Measurements from ENCODE around the gene CDS2.

Gene CDS2

DNA sequence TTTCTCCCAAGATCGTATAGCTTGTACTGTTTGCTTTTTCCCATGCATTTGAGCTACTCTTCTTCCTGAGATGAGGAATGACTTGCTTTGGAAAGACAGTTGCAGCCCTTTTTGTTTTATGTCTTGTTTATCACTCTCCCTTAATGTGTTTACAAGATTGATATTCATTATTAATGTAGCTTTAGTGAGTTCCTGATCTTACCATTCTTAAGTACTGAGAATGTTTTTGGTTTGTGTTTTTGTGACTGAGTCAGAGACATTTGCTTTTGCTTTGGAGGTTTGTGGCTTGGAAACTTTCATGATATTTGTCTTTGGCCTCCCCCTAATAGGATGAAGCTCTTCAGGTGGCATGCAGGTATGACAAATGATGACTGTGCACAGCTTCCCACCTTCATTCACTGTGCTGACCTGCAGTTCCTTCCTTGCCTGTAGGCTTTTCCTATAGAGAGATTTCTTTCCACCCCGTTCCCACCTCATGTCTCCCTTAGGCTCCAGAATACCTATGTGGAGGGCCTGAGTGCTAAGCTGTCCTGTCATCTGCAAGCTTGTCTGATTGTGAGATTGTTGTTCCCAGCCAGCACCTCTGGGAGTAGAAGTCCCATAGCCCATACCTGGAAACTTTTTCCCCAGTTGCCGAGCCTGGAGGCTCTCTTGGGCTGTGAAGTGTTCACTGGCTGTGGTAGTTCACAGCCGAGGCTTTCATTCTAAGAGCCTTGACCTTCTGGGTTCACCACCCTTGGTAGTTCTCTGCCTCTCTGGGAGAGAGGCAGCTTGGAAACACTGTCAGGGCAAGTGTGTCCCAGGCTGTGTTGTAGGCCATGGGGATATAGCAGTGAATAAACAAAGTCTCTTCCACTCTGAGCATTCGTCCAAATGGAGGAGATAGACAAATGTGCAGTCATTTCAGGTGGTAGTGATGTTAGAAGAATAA lies 27.1 kb downstream of the CDS2 start:
- DNase-seq = no peak

DNA sequence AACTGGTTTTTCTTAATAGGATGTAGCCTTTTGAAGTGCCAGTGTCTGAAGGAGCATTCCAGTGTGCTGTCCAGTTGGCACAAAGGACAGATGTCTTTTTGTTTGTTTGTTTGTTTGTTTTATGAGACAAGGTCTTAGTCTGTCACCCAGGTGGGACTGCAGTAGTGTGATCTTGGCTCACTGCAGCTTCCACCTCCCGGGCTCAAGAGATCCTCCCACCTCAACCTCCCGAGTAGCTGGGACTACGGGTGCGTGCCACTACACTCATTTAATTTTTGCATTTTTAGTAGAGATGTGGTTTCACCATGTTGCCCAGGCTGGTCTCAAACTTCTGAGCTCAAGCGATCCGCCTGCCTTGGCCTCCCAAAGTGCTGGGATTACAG lies 27.7 kb downstream of the CDS2 start:
- no peak for DNase-seq

DNA sequence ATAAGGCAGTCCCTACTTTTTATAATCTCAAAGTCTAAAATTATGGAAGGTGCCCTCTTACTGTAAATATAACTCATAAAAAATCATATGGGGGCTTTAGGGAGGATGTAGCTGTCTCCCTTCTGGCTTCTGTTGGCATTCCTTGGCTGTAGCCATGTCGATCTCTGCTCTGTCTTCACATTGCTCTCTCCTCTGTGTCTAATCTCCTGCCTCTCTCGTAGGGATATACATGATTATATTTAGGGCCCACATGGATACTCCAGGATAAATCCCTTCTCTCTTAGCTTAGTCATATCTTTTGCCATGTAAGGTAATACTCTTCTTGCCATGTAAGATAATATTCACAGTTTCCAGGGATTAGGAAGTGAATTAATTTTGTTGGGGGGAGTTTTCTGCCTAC lies 28.6 kb downstream of the CDS2 start:
- no peak for DNase-seq

DNA sequence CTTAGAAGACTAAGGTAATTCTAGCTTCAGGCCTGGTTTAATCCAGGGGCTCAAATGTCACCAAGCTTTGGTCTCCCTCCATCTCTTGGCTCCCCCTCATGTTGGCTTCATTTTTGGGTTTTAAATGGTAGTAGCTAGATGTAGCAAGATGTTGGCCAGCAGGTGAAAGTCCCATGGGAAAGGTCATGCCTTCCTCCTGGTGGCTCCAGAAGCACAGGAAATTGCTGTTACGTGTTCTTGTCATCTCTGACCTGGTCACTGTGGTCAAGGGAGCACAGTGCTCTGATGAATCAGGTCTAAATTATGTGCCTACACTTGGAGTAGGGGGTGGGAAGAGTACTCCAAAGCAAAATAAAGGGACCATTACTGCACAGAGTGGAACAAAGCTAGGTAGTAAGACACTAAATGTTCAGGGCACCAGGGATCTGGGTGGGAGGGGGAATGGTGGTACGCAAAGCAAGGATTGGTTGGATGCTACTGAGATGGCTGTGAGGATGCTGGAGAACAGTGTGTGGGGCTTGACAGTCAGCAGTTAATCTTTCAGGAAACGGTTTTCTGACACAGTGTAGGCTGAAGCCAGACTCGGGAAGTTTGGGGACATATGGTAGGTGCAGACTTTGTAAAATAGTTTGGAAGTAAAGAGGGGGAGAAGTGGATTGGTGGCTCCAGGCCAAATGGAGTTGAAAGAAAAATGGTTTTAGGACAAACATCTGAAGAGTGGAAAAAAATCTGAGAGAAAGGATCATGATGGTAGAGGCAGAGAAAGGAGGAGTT lies 30.1 kb downstream of the CDS2 start:
- no peak for DNase-seq

DNA sequence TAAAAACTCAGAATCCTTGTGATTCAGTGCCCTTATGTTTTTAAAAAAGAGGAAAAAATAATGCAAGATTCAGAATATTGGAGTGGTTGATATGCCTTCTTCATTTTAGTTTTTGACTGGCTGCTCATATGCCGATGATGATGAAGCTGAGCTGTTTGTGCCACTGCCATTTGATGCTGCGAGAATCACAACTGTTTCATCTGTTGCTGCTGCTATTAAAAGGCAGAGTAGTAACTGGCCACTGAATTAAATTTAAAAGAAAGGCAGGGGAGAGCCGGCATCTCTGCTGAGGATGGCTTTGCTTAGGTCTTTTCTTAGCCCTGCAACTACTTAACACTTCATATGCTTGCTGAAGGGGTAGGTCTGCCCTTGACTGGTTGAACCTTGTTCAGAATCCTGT lies 33.1 kb downstream of the CDS2 start:
- no peak for DNase-seq

DNA sequence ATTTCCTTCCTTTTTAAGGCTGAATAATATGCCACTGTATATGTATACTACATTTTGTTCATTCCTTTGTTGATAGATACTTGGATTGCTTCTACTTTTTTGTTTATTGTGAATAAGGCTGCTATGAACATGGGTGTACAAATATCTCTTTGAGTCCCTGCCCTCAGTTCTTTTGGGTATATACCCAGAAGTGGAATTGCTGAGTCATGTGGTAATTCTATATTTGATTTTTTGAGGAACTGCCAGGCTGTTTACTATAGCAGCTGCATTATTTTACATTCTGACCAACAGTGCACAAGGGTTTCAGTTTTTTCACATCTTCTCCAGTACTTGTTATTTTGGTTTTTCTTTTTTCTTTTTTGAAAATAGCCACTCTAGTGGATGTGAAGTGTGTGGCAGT lies 34.1 kb downstream of the CDS2 start:
- DNase-seq = no peak

DNA sequence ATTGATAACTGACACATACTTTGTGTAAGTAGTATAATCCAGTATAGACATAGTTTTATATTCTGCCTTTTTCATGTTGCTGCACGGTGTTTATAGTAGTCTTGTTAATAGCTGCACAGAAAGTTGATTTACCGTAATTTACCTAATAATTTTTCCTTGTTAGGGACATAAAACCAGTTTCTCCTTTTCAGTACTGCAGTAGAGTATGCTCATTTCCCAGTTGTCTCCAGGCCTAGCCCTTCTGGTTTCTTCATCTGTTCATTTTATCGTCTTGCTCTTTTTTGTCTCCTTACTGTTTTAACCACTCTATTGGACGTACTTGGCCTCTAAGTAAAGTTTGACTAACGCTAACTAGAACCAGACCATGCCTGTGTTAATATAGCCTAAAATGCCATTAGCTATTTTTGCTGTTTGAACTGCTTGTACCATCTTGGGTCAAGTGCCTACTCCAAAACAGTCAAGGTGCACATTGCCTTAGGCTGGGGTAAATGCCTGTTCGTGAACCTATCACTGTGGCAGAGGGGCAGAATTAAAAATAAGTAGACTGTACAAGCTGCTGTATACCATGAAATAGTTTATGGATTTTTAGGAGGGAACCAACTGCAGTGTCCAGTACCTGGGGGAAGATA lies 34.8 kb downstream of the CDS2 start:
- no peak for DNase-seq

DNA sequence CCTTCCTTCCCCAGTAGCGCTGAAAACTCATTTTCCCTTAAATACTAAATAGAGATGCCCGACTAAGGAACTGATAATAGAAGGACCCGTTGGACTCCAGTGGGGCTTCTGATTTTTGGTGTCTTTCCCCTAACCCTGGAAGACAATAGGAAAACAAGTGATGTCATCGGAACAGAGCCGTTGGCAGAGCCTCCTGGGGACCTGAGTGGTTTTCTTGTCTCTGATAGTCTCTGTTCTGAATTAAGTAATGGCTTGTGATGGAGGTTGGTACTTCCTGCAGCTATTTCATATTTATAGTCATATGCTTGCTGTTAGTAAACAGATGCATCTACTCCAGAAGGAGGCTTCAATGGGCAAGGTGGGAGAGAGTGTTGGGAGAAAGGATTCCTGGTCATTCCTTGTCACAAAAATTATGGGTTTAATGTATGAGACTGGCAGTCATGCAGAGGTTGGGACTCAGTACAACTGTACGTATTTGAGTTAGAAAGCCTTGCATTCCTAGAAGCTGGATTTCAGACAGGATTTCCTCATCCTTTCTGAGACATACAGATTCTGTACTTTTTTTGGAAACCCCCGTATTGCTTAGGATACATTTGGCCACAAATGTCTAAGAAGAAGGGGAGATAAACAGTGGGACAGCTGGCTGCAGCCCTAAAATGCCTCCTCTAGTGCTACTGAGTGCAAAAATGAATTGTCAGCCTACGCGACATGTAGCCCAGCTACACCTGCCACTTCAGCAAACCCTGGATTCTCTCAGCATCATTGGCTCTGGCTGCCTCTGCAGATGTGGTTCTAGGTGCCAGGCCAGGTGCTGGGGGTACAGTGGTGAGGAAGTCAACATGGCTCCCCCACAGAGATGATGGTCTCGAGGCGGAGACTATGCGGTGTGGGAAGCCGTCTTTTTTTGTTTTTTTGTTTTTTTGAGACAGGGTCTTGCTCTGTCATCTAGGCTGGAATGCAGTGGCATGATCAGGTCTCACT lies 38.1 kb downstream of the CDS2 start:
- DNase-seq = no peak

DNA sequence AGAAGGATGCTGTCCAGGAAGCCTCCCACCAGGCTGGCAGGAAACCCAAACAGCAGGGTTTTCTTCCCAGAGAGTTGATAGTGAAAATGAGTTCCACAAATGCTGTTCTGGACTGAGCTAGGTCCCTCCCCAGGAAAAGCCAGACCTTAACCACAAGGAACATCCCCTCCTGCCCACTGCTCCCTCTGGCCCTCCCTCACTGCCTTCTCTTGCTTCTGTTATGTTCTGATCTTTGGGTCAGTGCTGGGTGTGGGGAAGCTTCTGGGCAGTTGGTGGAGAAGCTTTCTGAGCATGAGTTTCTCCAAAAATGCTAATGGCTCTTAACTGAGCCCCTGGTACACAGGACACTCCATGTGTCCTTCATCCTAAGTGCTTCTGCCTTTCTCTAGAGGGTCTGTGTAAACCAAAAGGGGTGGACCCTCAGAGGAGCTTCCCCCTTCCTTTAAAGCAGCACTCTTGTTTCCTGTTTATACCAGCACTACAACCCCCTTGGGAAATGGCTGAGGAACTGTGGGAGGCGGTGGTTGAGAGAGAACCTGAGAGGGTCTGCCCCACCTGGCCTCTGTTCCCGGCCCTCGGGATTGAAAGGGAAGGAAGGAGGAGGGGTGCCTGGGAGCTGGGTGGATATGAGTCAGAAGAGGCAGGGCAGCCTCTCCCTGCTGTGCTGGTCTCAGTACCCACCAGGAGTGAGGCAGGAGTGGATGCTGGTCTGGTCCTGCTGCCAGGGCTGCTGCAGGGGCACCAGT lies 42.0 kb downstream of the CDS2 start:
- no peak for DNase-seq

DNA sequence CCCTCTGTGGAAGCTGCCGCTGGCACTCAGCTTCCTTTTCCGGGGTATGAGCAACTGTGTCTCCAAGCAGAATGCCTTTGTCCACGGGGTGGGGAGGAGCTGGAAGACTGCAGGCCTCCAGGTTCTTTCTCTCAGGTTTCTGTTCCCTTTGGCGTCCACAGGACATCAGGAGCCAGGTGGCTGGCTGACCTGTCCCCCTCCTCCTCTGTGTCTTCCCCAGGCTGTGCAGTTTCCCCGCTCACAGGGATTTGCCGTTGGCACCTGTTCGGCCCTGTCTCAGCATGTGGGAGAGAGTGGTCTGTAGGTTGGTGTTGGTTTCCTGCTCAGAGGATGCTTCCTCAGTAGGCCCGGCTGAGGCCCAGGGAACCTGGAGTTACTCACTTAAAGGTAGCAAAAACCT lies 43.5 kb downstream of the CDS2 start:
- no peak for DNase-seq

DNA sequence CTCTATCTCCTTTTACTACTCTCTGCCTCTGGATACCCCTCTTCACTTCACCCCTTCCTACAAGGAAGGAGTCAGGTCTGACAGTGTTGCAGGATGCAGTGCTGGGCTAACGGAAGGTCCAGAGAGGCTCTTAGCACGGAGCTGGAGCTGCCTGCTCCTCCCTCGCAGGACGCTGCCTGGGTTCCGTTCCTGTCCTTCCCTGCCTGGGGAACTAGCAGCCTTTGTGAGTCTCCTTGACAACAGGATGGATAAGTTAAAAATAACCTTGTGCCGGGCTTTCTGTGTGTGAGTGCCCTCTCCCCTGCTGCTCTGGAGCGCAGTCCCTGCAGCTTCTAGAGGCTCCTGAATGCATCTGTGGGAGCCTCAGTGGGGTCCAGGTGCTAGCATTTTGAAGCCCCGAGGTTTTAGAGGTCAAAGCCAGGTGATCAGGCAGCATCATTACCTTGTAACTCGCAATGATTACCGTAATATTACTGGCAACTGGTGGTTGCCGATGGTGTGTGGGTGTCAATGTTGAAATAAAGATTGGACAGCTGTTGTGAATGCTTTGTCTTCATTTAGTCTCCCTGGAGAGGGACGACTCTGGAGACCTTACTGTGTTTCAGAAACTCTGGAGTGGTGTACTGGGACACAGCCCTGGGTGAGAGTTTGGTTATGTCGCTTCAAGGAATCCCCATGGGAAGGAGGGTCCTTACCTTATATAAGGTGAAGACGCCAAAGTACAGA lies 44.4 kb downstream of the CDS2 start:
- DNase-seq = no peak

DNA sequence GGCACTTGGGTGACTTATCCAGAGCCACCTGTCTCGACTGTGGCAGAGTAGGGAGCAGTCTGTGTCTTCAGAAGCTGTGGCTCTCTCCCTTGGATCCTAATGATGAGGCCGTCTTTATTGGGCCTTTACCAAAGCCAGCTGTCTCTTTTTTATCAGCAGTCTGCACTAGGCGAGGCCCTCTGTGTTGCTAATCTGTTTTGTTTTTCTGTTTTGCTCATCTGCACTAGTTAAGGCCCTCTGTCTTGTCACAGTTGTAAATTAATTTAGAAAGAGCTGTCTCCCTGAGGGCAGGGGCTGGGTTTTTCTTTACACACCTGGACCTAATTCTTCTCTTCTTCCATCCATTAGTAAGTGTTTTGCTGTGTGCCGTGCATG lies 45.0 kb downstream of the CDS2 start:
- DNase-seq = no peak

DNA sequence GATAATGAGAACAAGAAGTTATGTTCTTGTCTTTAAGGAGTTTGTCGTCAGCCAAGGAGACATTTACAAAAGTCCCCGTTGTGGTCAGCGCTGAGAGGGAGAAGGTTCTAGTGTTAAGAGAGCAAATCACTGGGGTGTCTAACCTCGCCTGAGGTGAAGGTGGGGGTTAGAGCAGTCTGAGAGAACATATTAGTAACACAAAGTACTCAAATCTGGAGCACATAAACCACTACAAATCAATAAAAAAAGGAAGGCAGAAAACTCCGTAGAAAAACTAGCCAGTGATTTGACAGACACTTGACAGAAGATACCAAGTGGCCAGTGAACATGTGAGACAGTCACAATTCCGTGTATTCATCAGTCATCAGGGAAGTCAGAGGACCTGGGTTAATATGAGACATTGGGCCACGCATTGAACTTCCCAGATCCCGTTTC lies 45.4 kb downstream of the CDS2 start:
- no peak for DNase-seq

DNA sequence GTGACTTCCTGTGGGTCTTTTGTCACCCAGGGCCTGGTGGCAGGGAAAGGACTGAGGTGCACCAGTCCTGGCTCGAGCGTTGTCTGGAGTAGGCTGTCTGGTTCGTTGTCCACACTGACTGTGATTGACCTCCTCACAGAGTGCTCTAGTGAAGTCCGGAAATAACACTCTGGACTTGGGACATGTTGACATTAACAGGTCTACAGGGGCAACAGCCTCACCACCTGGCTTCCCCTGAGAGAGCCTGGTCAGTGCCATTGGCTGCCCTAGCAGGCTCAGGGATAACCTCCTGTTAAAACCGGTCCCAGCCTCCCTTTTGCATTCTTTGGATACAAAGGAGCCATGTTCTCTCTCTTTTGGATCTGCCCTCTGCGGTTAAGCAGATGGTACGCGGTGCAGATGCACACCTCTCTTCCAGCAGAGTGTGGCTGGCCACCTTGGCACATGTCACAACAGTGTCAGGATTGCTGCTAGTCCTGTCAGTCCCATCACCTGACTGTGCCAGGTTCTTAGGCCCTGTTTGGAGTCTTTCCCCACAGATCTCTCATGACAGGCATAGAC lies 46.2 kb downstream of the CDS2 start:
- DNase-seq = no peak

DNA sequence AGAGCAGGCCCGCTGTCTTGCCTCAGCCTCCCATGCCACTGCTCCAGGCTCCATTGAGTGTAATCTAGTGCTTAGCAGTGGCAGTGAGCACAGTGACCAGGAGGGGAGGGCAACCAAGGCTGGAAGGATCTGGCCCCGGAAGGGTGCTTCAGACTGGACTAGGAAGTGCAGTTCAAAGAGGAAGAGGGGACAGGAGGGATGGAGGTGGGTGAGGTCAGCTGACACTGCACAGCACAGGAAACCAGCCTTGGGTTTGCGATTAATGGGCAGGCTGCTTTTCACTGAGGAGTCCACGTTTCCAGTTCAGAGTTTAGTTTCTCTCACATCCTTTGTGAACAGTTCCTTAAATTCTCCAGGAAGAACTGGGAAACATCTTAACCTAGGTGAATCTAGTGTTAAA lies 46.9 kb downstream of the CDS2 start:
- no peak for DNase-seq

DNA sequence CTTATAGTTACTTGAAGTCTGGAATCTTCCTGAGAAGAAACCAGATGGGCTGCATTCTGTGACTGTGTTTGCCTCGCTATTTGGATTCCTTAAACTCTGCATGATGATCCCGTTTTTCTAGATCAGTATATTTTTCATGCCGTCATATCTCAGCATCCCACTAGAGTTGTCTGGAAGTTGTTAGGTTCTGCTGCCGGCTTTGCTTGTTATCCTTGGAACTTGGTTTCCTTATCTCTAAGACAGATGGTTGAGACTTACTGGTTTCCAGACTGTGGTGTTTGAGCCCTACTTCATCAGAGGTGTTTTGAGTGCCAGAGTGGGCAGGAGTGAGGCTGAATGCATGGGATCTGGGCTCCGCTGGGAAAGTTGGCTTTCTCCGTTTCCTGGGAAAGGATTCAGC lies 50.3 kb downstream of the CDS2 start:
- no peak for DNase-seq

DNA sequence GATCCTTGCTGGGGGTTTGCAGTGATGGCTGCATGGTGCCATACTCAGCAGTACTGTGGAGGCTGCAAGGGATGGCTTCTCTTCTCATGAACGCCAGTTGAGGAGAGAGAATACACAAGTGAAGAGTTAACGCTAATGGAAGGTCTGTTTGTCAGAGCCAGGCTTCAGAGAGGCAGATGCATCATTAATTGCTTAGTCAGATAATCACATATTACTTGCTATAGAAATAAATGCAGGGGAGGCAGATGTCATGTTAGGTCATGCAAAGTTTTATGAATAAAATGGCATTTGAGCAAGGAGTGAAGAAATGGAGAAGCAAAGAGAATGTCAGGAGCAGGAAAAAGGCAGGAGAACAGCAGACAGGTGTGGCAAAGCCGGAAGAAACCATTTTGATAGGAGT lies 51.2 kb downstream of the CDS2 start:
- no peak for DNase-seq

DNA sequence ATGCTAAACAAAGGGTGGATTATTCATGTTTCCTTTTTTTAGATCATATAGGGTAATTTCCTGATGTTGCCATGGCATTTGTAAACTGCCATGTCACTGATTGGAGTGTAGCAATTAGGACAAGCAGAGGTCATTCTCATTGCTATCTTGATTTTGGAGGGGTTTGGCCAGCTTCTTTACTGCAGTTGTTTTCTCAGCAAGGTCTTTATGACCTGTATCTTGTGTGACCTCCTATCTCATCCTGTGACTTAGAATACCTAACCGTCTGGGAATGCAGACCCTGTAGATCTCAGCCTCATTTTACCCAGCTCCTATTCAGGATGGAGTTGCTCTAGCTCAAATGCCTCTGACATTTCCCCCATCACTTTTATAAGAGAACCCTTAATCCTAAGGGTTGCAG lies 53.6 kb downstream of the CDS2 start:
- no peak for DNase-seq

DNA sequence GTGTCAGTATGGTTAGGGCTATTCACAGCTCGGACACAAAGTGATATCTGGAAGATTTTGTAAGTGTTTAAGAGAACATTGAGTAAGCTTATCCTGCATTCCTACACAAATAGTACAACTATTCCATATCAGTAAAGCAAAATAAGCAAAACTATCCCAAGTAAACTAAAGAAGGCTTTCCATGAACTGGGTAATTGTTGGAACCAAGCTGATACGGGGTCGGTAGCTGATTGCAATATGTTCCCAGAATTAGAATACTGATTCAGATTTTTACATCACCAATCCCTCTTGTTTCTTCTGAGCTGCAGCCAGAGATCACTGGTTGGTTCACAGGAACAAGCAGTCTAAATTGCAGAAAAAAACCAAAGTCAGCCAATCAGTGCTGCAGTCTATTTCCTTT lies 54.1 kb downstream of the CDS2 start:
- DNase-seq = no peak

DNA sequence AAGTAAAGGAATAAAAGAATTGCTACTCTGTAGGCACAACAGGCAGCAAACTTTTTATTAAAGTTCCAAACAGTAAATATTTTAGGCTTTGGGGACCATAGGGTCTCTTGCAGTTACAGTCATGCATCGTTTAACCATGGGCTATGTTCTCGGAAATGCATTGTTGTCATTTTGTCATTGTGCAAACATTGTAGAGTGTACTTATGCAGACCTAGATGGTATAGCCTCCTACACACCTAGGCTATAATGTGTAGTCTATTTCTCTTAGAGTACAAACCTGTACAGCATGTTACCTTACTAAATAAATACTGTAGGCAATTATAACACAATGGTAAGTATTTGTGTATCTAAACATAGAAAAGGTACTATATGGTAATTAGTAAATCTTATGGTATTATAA lies 54.7 kb downstream of the CDS2 start:
- DNase-seq = no peak

DNA sequence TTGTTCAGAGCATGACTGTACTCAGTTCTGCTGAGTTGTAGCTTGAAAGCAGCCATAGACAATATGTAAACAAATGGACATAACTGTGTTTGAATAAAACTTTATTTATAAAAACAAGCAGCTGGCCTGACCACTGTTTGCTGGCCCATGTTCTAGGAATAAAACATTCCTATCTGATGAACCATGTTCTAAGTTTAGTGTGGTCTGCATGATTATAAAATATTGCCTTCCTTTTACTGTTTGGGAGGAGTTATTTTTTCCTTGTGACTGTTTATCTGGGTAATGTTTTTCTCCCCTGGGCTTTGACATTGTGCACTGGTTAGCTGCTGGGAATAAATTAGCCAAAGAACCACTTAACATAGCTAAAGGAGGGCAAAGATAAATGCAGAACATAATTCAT lies 55.1 kb downstream of the CDS2 start:
- DNase-seq = no peak
